Activated T-cell treated with anti-CD3 and anti-CD28 coated beads, Interleukin-2, amount 50 U/mL, for 72 hours (primary cell): Measurements from ENCODE around the gene CDH4. TPM values are rescaled to one million over a fixed set of nuclear protein-coding genes. Genes with fewer than 3 reads are reported as not detected.
"Not testable (repeated sequence)": the region's sequence is repeated elsewhere in the genome, so short reads cannot be mapped to it uniquely, and the experiment has no call there.

Source experiments
- ATAC-seq, 2 donors: fragments of 150-1000 bp; cut with Tn5 transposase; replicated peaks in 1 of 2; 2 replicates each; pipeline ENCODE4 v1.10.0; 2021; ENCODE audit warnings: moderate library complexity in 2 of 2, mild to moderate bottlenecking in 1 of 2
- DNase-seq, 2 donors: peaks; one replicate each; pipeline ENCODE4 v3.0.0; 2021 to 2022; ENCODE audit warnings: mixed read lengths in 1 of 2
- H3K27ac Mint-ChIP-seq: one replicate; pipeline ENCODE4 v1.8.0; 2022; ENCODE audit warnings: mild to moderate bottlenecking, moderate library complexity, mixed read lengths
- H3K27me3 Mint-ChIP-seq: one replicate; pipeline ENCODE4 v1.8.0; 2022; ENCODE audit warnings: low read depth, mixed read lengths
- H3K36me3 Mint-ChIP-seq, 2 donors: one replicate each; pipeline ENCODE4 v1.8.0; 2022; ENCODE audit warnings: mixed read lengths in 2 of 2, mild to moderate bottlenecking in 1 of 2; ENCODE audit not compliant: insufficient read depth in 2 of 2
- H3K4me1 Mint-ChIP-seq: one replicate; pipeline ENCODE4 v1.8.0; 2022; ENCODE audit warnings: low read depth, mixed read lengths
- H3K4me3 Mint-ChIP-seq, 2 donors: one replicate each; pipeline ENCODE4 v1.8.0; 2022; ENCODE audit warnings: mild to moderate bottlenecking in 2 of 2, mixed read lengths in 2 of 2, moderate library complexity in 2 of 2
- H3K9me3 Mint-ChIP-seq, 2 donors: one replicate each; pipeline ENCODE4 v1.8.0; 2022; ENCODE audit warnings: mixed read lengths in 2 of 2
- total RNA-seq, 2 donors: library from RNA; stranded (reverse); gene quantifications; one replicate each; pipeline ENCODE4 v1.2.3, GENCODE V29; 2022

Gene CDH4
- total RNA-seq, 2 donors from 2014 or later, result 0.17 to 0.35 TPM

GRCh38 chr20:61971595-61971994 lies 719.5 kb downstream of the CDH4 start:
- not testable (repeated sequence) for H3K27ac Mint-ChIP-seq, H3K4me1 Mint-ChIP-seq, DNase-seq

DNA sequence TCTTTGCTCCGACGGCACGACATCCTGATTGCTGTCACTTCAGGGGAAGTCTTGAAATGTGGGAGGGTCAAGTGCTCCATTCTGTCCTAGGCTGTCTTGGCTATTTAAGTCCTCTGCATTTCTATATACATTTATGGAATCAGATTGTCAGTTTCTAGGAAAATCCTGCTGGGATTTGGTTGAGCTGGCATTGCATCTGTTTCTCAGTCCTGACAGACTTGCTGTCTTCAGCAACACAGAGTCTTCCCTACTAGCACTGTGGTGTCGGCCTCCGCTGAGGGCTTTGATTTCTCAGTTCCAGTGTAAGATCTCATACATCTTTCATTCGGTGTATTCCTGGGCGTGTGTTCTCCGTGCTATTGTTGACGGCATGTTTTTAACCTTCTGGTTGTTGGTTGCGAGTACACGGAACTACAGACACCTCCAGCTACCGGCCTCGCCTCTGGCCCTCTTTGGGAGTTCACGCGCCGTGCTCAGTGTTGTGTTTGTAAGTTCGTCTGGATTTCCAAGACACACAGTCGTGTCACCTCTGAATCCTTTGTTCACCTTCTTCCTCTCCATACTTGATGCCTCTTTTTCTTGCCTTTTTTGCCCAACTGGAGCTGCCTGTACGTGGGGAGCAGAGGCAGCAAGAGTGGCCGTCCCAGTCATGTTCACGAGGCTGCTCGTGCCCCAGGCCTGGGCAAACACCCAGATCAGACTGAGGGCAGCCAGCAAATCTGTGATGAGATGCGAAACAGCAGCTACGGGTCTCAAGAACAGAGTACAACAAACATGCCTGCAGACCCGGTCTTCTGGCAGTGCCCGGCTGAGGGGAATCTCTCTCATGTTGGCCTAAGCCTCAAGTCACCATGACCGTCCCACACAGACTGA lies 720.8 kb downstream of the CDH4 start:
- no peak overlapping the region for H3K4me3 Mint-ChIP-seq
- H3K9me3 Mint-ChIP-seq, result no peaks in the 10 kb centered on the region
- H3K27me3 Mint-ChIP-seq, result peaks cover 4% of the 10 kb centered on the region
- H3K27ac Mint-ChIP-seq, result no peak overlapping the region
- no peak for DNase-seq
- no peaks in the 10 kb centered on the region for H3K4me1 Mint-ChIP-seq
- H3K36me3 Mint-ChIP-seq, result peaks cover 2 to 8% of the 10 kb centered on the region in 2 donors
- ATAC-seq, result no peak

More at GRCh38 chr20:61971595-61971994, 719.5 kb downstream of the CDH4 start:
- not testable (repeated sequence) for H3K27me3 Mint-ChIP-seq, ATAC-seq, H3K9me3 Mint-ChIP-seq, H3K4me3 Mint-ChIP-seq, H3K36me3 Mint-ChIP-seq

- Mint-ChIP-seq H3K4me3 (no peak overlapping the region), H3K27me3 (no peaks in the 10 kb centered on the region), H3K9me3 (no peaks in the 10 kb centered on the region), H3K36me3 (peaks cover 2 to 8% of the 10 kb centered on the region in 2 donors), H3K4me1 (no peaks in the 10 kb centered on the region), H3K27ac (no peak overlapping the region)
- DNase-seq (no peak), ATAC-seq (no peak)
Measured at GRCh38 chr20:61973515-61974356, 721.7 kb downstream of the CDH4 start.

- Mint-ChIP-seq H3K27me3 (no peaks in the 10 kb centered on the region), H3K36me3 (peaks cover 2 to 8% of the 10 kb centered on the region in 2 donors), H3K4me1 (no peaks in the 10 kb centered on the region), H3K4me3 (no peak overlapping the region), H3K27ac (no peak overlapping the region), H3K9me3 (no peaks in the 10 kb centered on the region)
- ATAC-seq (no peak), DNase-seq (no peak)
Measured at GRCh38 chr20:61974357-61974665, 722.2 kb downstream of the CDH4 start.

DNA sequence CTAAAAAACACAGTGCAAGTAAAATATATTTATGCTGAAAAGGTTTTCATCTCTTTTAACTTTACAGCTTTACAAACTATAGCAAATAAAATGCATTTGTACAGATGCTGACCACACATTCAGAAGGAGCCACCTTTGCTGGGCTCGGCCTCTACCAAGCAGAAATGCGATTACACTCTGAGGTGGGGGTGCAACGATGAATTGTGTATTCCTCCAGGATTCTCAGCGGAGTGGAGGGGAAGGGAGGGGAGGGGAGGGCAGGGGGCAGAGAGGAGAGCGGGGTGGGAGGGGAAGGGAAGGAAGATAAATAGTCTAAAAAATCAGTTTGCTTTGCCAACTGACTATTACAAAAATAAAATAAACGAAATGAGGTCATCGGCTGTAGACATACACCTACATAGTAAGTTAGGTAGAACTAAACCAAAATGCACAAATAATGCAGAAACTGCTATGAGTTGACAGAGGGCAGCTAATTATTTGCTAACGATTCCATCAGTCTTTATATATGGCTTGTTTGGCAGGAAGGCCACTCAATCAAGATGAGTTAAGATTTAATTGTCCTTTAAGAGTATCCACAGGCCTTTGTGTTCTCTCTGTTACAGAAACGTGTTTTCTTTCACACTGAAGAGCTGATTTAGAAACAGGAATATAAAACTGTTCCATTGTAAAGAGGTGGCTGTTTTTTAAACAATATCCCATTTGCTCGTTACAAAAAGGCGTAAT lies 723.5 kb downstream of the CDH4 start:
- peaks cover 2 to 8% of the 10 kb centered on the region in 2 donors for H3K36me3 Mint-ChIP-seq
- no peaks in the 10 kb centered on the region for H3K4me1 Mint-ChIP-seq
- ATAC-seq, result no peak
- H3K27ac Mint-ChIP-seq, result no peak overlapping the region
- no peaks in the 10 kb centered on the region for H3K9me3 Mint-ChIP-seq
- no peak for DNase-seq
- no peaks in the 10 kb centered on the region for H3K27me3 Mint-ChIP-seq
- no peak overlapping the region for H3K4me3 Mint-ChIP-seq

DNA sequence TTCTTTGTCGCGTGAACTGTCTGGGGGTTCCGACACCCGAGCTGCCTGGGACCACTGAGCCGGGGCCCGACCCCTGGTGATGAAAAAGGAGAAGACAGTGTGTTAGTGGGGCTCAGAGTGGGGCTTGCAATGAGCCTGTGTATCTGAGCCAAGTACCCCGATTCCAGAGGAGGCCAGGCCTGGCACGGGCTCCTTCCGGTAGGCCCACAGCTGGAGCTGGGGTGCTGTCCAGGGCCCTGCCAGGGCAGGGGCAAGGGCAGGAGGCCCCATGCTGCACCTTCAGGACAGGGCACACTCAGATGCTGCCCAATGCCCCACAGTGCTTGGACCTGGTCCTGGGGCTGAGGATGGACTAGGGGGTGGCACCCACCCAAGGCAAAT lies 724.2 kb downstream of the CDH4 start:
- H3K27ac Mint-ChIP-seq, result no peak overlapping the region
- H3K27me3 Mint-ChIP-seq, result no peaks in the 10 kb centered on the region
- no peak overlapping the region for H3K4me3 Mint-ChIP-seq
- H3K4me1 Mint-ChIP-seq, result no peaks in the 10 kb centered on the region
- DNase-seq, result no peak
- ATAC-seq, result no peak
- no peaks in the 10 kb centered on the region for H3K9me3 Mint-ChIP-seq
- peaks cover 2 to 11% of the 10 kb centered on the region in 2 donors for H3K36me3 Mint-ChIP-seq

- Mint-ChIP-seq H3K4me3 (no peak overlapping the region), H3K36me3 (peaks cover 2 to 13% of the 10 kb centered on the region in 2 donors), H3K27ac (no peak overlapping the region), H3K9me3 (no peaks in the 10 kb centered on the region), H3K4me1 (no peaks in the 10 kb centered on the region), H3K27me3 (no peaks in the 10 kb centered on the region)
- DNase-seq (no peak), ATAC-seq (no peak)
Measured at GRCh38 chr20:61976644-61977418, 724.8 kb downstream of the CDH4 start.

DNA sequence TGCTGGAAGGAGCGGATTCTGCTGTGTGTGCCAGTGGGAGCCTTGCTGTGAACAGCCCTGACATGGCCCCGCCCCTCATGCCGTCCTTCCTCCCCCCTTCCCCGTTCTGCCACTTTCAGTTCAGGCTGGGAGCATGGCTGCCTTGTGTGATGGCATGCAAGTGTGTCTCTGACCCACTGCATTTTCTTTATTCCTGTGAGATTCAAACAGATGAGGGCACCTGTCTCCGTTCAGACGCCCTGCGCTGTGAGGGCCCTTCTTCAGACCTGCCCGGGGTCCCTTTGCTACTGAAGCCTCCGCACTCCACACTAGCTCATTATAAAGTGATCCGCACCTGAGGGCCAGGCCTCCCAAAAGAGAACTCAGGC lies 725.3 kb downstream of the CDH4 start:
- no peak overlapping the region for H3K4me3 Mint-ChIP-seq
- H3K9me3 Mint-ChIP-seq, result peaks cover 0 to 3% of the 10 kb centered on the region in 2 donors
- H3K36me3 Mint-ChIP-seq, result peaks cover 3 to 17% of the 10 kb centered on the region in 2 donors
- DNase-seq (no peak), ATAC-seq (no peak)
- peaks cover 5% of the 10 kb centered on the region for H3K4me1 Mint-ChIP-seq
- H3K27ac Mint-ChIP-seq, result no peak overlapping the region
- no peaks in the 10 kb centered on the region for H3K27me3 Mint-ChIP-seq

- H3K36me3 Mint-ChIP-seq, result peaks cover 3 to 21% of the 10 kb centered on the region in 2 donors
- no peak for ATAC-seq
Measured at GRCh38 chr20:61978491-61978890, 726.4 kb downstream of the CDH4 start.

GRCh38 chr20:61979090-61979489 lies 727.0 kb downstream of the CDH4 start:
- H3K27ac Mint-ChIP-seq, result no peak overlapping the region
- H3K36me3 Mint-ChIP-seq, result peaks cover 8 to 24% of the 10 kb centered on the region in 2 donors
- H3K4me3 Mint-ChIP-seq, result no peak overlapping the region
- H3K27me3 Mint-ChIP-seq, result no peaks in the 10 kb centered on the region
- peaks cover 10% of the 10 kb centered on the region for H3K4me1 Mint-ChIP-seq
- ATAC-seq (no peak), DNase-seq (no peak)
- peaks cover 0 to 3% of the 10 kb centered on the region in 2 donors for H3K9me3 Mint-ChIP-seq

More at GRCh38 chr20:61978491-61978890, 726.4 kb downstream of the CDH4 start:
- no peaks in the 10 kb centered on the region for H3K27me3 Mint-ChIP-seq
- H3K9me3 Mint-ChIP-seq, result peaks cover 0 to 3% of the 10 kb centered on the region in 2 donors
- no peak overlapping the region for H3K4me3 Mint-ChIP-seq
- no peak overlapping the region for H3K27ac Mint-ChIP-seq
- H3K4me1 Mint-ChIP-seq, result peaks cover 10% of the 10 kb centered on the region
- no peak for DNase-seq

- Mint-ChIP-seq H3K9me3 (peaks cover 0 to 3% of the 10 kb centered on the region in 2 donors), H3K27ac (no peak overlapping the region), H3K4me3 (no peak overlapping the region), H3K27me3 (no peaks in the 10 kb centered on the region), H3K36me3 (peaks cover 12 to 23% of the 10 kb centered on the region in 2 donors), H3K4me1 (peaks cover 10% of the 10 kb centered on the region)
- ATAC-seq (no peak), DNase-seq (no peak)
Measured at GRCh38 chr20:61979701-61980635, 727.9 kb downstream of the CDH4 start.
